H1 (cell line): Measurements from ENCODE around the gene MRM2. TPM values are rescaled to one million over a fixed set of nuclear protein-coding genes. Genes with fewer than 3 reads are reported as not detected.

Experiments
- CTCF ChIA-PET: fragments of 300-600 bp; sonication (Branson Sonifier 250); formaldehyde crosslinking; loops from one replicate; lab custom pipeline; 2021; ENCODE audit not compliant: partially characterized antibody; lab: Charles Lee
- POLR2A ChIA-PET: fragments of 300-600 bp; sonication (Branson Sonifier 250); formaldehyde crosslinking; loops from one replicate; lab custom pipeline; 2021; ENCODE audit warnings: inconsistent platforms; ENCODE audit not compliant: partially characterized antibody; lab: Charles Lee
- DNase-seq, 2 experiments: peaks; one replicate each; pipeline versions ENCODE4 v3.0.0 to v3.0.0-alpha.2; 2010 to 2022; ENCODE audit warnings: low spot score in 2 of 2, low read depth in 1 of 2, mixed read lengths in 1 of 2
- FAIRE-seq: peaks from 2 replicates; lab custom pipeline; 2011; peaks lifted over from hg19 to GRCh38; lab: Jason Lieb, UNC
- H2AFZ ChIP-seq: 2 replicates; pipeline ENCODE4 v1.8.1; 2012; ENCODE audit warnings: low read length, inconsistent platforms
- H2AK5ac ChIP-seq: 2 replicates; pipeline ENCODE4 v1.6.1; 2013; ENCODE audit warnings: low read depth, low read length
- H2BK120ac ChIP-seq: replicated peaks from 2 replicates; pipeline ENCODE3; 2013; ENCODE audit warnings: low read depth, low read length, inconsistent platforms
- H2BK12ac ChIP-seq: 2 replicates; pipeline ENCODE4 v1.6.1; 2013; ENCODE audit warnings: low read depth, low read length
- H2BK15ac ChIP-seq: 2 replicates; pipeline ENCODE4 v1.6.1; 2013; ENCODE audit warnings: low read length
- H2BK20ac ChIP-seq: 2 replicates; pipeline ENCODE4 v1.6.1; 2013; ENCODE audit warnings: low read length
- H2BK5ac ChIP-seq: 2 replicates; pipeline ENCODE4 v1.6.1; 2013; ENCODE audit warnings: low read depth, low read length
- H3K14ac ChIP-seq: 2 replicates; pipeline ENCODE4 v1.6.1; 2013; ENCODE audit warnings: inconsistent platforms; ENCODE audit not compliant: insufficient read length
- H3K18ac ChIP-seq: 2 replicates; pipeline ENCODE4 v1.6.1; 2013; ENCODE audit warnings: low read length; ENCODE audit errors: extremely low read depth
- H3K23ac ChIP-seq: 2 replicates; pipeline ENCODE4 v1.6.1; 2013; ENCODE audit warnings: inconsistent platforms; ENCODE audit not compliant: insufficient read length
- H3K23me2 ChIP-seq: 2 replicates; pipeline ENCODE4 v1.6.1; 2013; ENCODE audit warnings: low read depth, low read length
- H3K27ac ChIP-seq: 2 replicates; pipeline ENCODE4 v1.6.1; 2011; ENCODE audit warnings: low read depth, low read length, inconsistent platforms
- H3K27me3 ChIP-seq, 4 experiments: replicated peaks in 1 of 4; 1 replicate in 1 of 4; 2 replicates in 3 of 4; pipeline versions ENCODE4 v1.6.1 to v1.8.1; 2011 to 2013; ENCODE audit warnings: low read length in 3 of 4, mild to moderate bottlenecking in 3 of 4, inconsistent platforms in 2 of 4, mixed read lengths in 2 of 4, moderate library complexity in 1 of 4; ENCODE audit not compliant: control insufficient read depth in 3 of 4, insufficient read depth in 3 of 4; ENCODE audit errors: extremely low read depth in 1 of 4
- H3K36me3 ChIP-seq, 4 experiments: 2 replicates each; pipeline versions ENCODE4 v1.6.1 to v1.8.1; 2011 to 2013; ENCODE audit warnings: mild to moderate bottlenecking in 4 of 4, low read length in 3 of 4, moderate library complexity in 2 of 4, control low read depth in 1 of 4, inconsistent platforms in 1 of 4; ENCODE audit not compliant: insufficient read depth in 4 of 4, control insufficient read depth in 2 of 4
- H3K4ac ChIP-seq: replicated peaks from 2 replicates; pipeline ENCODE3; 2013; ENCODE audit warnings: low read length, low read depth, mixed read lengths, inconsistent platforms; ENCODE audit not compliant: insufficient read length
- H3K4me1 ChIP-seq, 4 experiments: replicated peaks in 1 of 4; 1 replicate in 1 of 4; 2 replicates in 3 of 4; pipeline versions ENCODE4 v1.6.1 to v1.8.1; 2011 to 2013; ENCODE audit warnings: low read length in 3 of 4, inconsistent platforms in 2 of 4, mixed read lengths in 1 of 4; ENCODE audit not compliant: insufficient read depth in 4 of 4, control insufficient read depth in 3 of 4
- H3K4me2 ChIP-seq, 2 experiments: 2 replicates each; pipeline versions ENCODE4 v1.6.1 to v1.8.1; 2011 to 2013; ENCODE audit warnings: low read depth in 2 of 2, low read length in 2 of 2, control low read depth in 1 of 2, inconsistent platforms in 1 of 2, mild to moderate bottlenecking in 1 of 2; ENCODE audit not compliant: insufficient read depth in 1 of 2
- H3K4me3 ChIP-seq, 4 experiments: fragments of 200-600, 300-600 bp in 1 of 4; sonication (generic), shearing (Covaris generic), sonication (Bioruptor Twin) in 1 of 4; 2 replicates each; pipeline versions ENCODE4 v1.5.1 to v1.8.1; 2011 to 2016; ENCODE audit warnings: low read length in 4 of 4, low read depth in 3 of 4, control low read depth in 2 of 4, inconsistent platforms in 2 of 4, mild to moderate bottlenecking in 2 of 4, mixed read lengths in 1 of 4, moderate library complexity in 1 of 4; ENCODE audit not compliant: insufficient read depth in 2 of 4; ENCODE audit errors: extremely low read depth in 1 of 4
- H3K56ac ChIP-seq: replicated peaks from 2 replicates; pipeline ENCODE3; 2013; ENCODE audit warnings: low read depth, mild to moderate bottlenecking, mixed read lengths, low read length, inconsistent platforms; ENCODE audit not compliant: insufficient read length
- H3K79me1 ChIP-seq: 2 replicates; pipeline ENCODE4 v1.6.1; 2013; ENCODE audit warnings: low read depth, low read length, control low read depth
- H3K79me2 ChIP-seq, 2 experiments: 2 replicates each; pipeline versions ENCODE4 v1.6.1 to v1.8.1; 2012 to 2013; ENCODE audit warnings: low read length in 2 of 2, mild to moderate bottlenecking in 2 of 2, inconsistent platforms in 1 of 2; ENCODE audit not compliant: insufficient read depth in 2 of 2, control insufficient read depth in 1 of 2
- H3K9ac ChIP-seq, 4 experiments: replicated peaks in 1 of 4; 1 replicate in 1 of 4; 2 replicates in 3 of 4; pipeline versions ENCODE4 v1.6.1 to v1.8.1; 2011 to 2013; ENCODE audit warnings: low read depth in 3 of 4, low read length in 3 of 4, control low read depth in 2 of 4, mild to moderate bottlenecking in 2 of 4, moderate library complexity in 2 of 4, inconsistent platforms in 1 of 4; ENCODE audit errors: extremely low read depth in 1 of 4
- H3K9me3 ChIP-seq, 2 experiments: 2 replicates each; pipeline versions ENCODE4 v1.6.1 to v1.8.1; 2012 to 2013; ENCODE audit warnings: mild to moderate bottlenecking in 2 of 2, moderate library complexity in 2 of 2, control low read depth in 1 of 2, inconsistent platforms in 1 of 2, low read depth in 1 of 2, low read length in 1 of 2, mixed read lengths in 1 of 2; ENCODE audit not compliant: insufficient read depth in 2 of 2
- H4K20me1 ChIP-seq, 2 experiments: replicated peaks in 1 of 2; 2 replicates each; pipeline versions ENCODE3 to v1.8.1; 2011 to 2013; ENCODE audit warnings: inconsistent platforms in 2 of 2, low read length in 2 of 2, mild to moderate bottlenecking in 1 of 2; ENCODE audit not compliant: insufficient read depth in 2 of 2, control insufficient read depth in 1 of 2
- H4K5ac ChIP-seq: 2 replicates; pipeline ENCODE4 v1.6.1; 2013; ENCODE audit warnings: low read length, low read depth, mixed read lengths, inconsistent platforms; ENCODE audit not compliant: insufficient read length
- H4K8ac ChIP-seq: 2 replicates; pipeline ENCODE4 v1.8.0; 2013; ENCODE audit warnings: mild to moderate bottlenecking, moderate library complexity, low read length, inconsistent platforms; ENCODE audit not compliant: insufficient read depth; ENCODE audit errors: extremely low read depth
- H4K91ac ChIP-seq: replicated peaks from 2 replicates; pipeline ENCODE3; 2013; ENCODE audit warnings: low read length, mixed read lengths, inconsistent platforms; ENCODE audit not compliant: insufficient read length
- ATF2 ChIP-seq: IDR thresholded peaks from 2 replicates; pipeline ENCODE4 v1.6.1; 2012; ENCODE audit warnings: low read length, inconsistent platforms
- CBX8 ChIP-seq: fragments of 300-800, 300-1000 bp; sonication (generic); IDR thresholded peaks from 2 replicates; pipeline ENCODE4 v1.7.1; 2016; ENCODE audit warnings: low read depth, low read length, borderline replicate concordance
- CEBPB ChIP-seq: IDR thresholded peaks from 2 replicates; pipeline ENCODE4 v1.6.1; 2012; ENCODE audit warnings: low read depth, low read length
- CHD1 ChIP-seq: IDR thresholded peaks from 2 replicates; pipeline ENCODE4 v1.6.1; 2012; ENCODE audit warnings: low read depth, low read length, improper control_type of control experiment
- POLR2A ChIP-seq, 2 experiments: IDR thresholded peaks; 1 replicate in 1 of 2; 2 replicates in 1 of 2; pipeline ENCODE4 v1.6.1; 2011; ENCODE audit warnings: low read depth in 2 of 2, low read length in 2 of 2, mild to moderate bottlenecking in 2 of 2; ENCODE audit errors: control extremely low read depth in 1 of 2
- SUZ12 ChIP-seq: fragments of 200-600 bp; sonication (generic); IDR thresholded peaks from 2 replicates; pipeline ENCODE4 v1.6.1; 2012; ENCODE audit warnings: mild to moderate bottlenecking, inconsistent platforms, low read length, moderate library complexity, mixed read lengths
- YY1 ChIP-seq: IDR thresholded peaks from 2 replicates; pipeline ENCODE4 v1.6.1; 2011; ENCODE audit warnings: low read depth, mild to moderate bottlenecking, low read length
- WGBS, 2 experiments: shearing (Covaris generic) in 1 of 2; methylation state at CpG; one replicate each; pipeline versions ENCODE4 v1.1.6 to v1.1.7; 2013 to 2015; ENCODE audit warnings: low lambda C conversion rate in 2 of 2, mixed read lengths in 2 of 2, inconsistent platforms in 1 of 2, low coverage in 1 of 2, missing lambda C conversion rate in 1 of 2; ENCODE audit not compliant: insufficient replicate concordance in 2 of 2, insufficient coverage in 1 of 2, insufficient read length in 1 of 2; ENCODE audit errors: extremely low coverage in 1 of 2, missing lambda C conversion rate in 1 of 2; 5-methylcytosine and 5-hydroxymethylcytosine counted together
- polyA plus RNA-seq, 7 experiments: library from polyadenylated mRNA; depleted of rRNA in 3 of 7; stranded (reverse) in 5 of 7; unstranded in 2 of 7; fragments of >200 nt in 5 of 7; fragments of 200-250 nt in 2 of 7; gene quantifications; 1 replicate in 5 of 7; 2 replicates in 1 of 7; 4 replicates in 1 of 7; pipeline versions ENCODE4 v1.2.1 to v1.2.3, GENCODE V29; 2011 to 2013; ENCODE audit warnings: missing spikeins in 2 of 7, mixed read lengths in 2 of 7
- total RNA-seq: library from RNA; stranded (reverse); fragmentation: NEBNext Ultra II Directional; extraction: Animal tissue kit (Norgen Biotek cat#: 25700); gene quantifications from 2 replicates; pipeline ENCODE4 v1.2.1, GENCODE V29; 2021

The MRM2 gene
- total and polyA plus RNA-seq, 2 of the 8 experiments (the other 6 are each of a cell fraction or from before 2014, with no cell fraction given) = 17.2 to 38.6 TPM

GRCh38 chr7:2279896-2280295 is 37.9 kb upstream of the MRM2 start:
- FAIRE-seq = no peak

More at GRCh38 chr7:2279896-2280295, 37.9 kb upstream of the MRM2 start:
- Histone ChIP-seq H4K8ac (no peak overlapping the region), H2BK20ac (no peak overlapping the region), H3K79me1 (no peaks in the 10 kb centered on the region; the same call in 1 of the 2 replicates), H2BK15ac (no peak overlapping the region), H3K4me2 (no peak overlapping the region), H3K14ac (no peak overlapping the region), H3K9me3 (no peaks in the 10 kb centered on the region), H3K27ac (no peak overlapping the region), H2BK5ac (no peak overlapping the region), H3K9ac (no peak overlapping the region), H2AK5ac (no peak overlapping the region), H2AFZ (no peak overlapping the region), H2BK12ac (no peak overlapping the region), H3K79me2 (peaks cover 0 to 15% of the 10 kb centered on the region in 2 experiments; a peak in 1 of 4 replicates), H3K18ac (no peak overlapping the region), H4K5ac (no peak overlapping the region), H3K36me3 (0 out of 8 replicates have a peak, but pooled peaks cover 0 to 2% (median 0%) of the 10 kb centered on the region in 4 experiments), H3K4ac (no peak overlapping the region), H2BK120ac (no peak overlapping the region), H4K91ac (no peak overlapping the region), H4K20me1 (peaks cover 0 to 7% of the 10 kb centered on the region in 2 experiments), H3K23me2 (no peaks in the 10 kb centered on the region), H3K23ac (no peak overlapping the region), H3K56ac (no peak overlapping the region), H3K4me1 (peaks cover 0 to 10% (median 2%) of the 10 kb centered on the region in 4 experiments; a peak in 4 of 7 replicates), H3K4me3 (no peak overlapping the region), H3K27me3 (no peaks in the 10 kb centered on the region)
- no peak for DNase-seq
- 94% methylated on average over 4 of the region's 4 CpGs; no CpG with 5 or more reads in 1 of the 2 experiments for WGBS, 2 experiments
- POLR2A ChIA-PET = interaction anchor here (0.7 kb wide), 2 partner anchors 100 to 125 kb away, joined by 3 read pairs; no protein-coding TSS in a partner anchor
- CTCF ChIA-PET = interaction anchor here (0.9 kb wide), 1 partner anchor 120 kb away, joined by 4 read pairs; no protein-coding TSS in a partner anchor
- no peak for TF ChIP-seq YY1
- no peak for TF ChIP-seq CHD1
- no peak for TF ChIP-seq POLR2A (IDR thresholded peaks at IDR 0.05; ENCODE audit: control extremely low read depth in 1 of 2, low read depth in 2 of 2, low read length in 2 of 2)
- no peak for TF ChIP-seq ATF2
- no peak for TF ChIP-seq CBX8
- no peak for TF ChIP-seq SUZ12
- TF ChIP-seq CEBPB = no peak
